GM18511 (cell line): Measurements from ENCODE around the gene COG1.

Experiments used
- ATAC-seq: cut with Tn5 transposase; IDR thresholded peaks from one replicate; pipeline ENCODE4 v1.9.1; 2021; ENCODE audit warnings: mild to moderate bottlenecking, moderate library complexity; ENCODE audit not compliant: unreplicated experiment

The COG1 gene

DNA sequence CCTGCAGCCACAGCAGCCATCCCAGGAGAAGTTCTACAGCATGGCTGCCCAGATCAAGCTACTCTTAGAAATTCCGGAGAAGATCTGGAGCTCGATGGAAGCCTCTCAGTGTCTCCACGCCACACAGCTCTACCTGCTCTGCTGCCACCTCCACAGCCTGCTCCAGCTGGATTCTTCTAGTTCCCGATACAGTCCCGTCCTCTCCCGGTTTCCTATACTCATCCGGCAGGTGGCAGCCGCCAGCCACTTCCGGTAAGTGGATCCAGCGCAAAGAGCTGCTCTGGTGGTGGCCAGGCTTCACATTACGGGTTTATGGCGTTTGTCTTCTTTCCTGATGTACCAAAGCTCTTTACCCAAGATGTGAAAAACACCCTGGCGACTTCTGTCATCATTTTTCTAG, 3.6 kb downstream of the COG1 start:
- no peak for ATAC-seq

DNA sequence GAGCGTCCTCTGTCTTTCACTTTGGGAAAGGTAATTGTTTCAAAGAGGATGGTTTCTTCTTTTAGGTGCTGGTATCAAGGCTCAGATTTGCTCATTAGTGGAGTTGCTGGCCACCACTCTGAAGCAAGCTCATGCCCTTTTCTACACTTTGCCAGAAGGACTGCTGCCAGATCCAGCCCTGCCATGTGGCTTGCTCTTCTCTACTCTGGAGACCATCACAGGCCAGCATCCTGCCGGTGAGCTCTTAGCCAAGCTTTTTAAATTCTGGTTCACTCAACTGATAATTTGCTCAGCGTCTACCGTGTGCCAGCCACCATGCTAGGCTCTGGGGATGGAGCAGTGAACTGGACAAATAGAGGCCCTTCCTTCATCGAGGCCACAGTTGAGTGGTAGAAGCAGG, 4.3 kb downstream of the COG1 start:
- ATAC-seq = no peak

- no peak for ATAC-seq
Observed at GRCh38 chr17:73198201-73198929, 5.5 kb downstream of the COG1 start.

- no peak for ATAC-seq
Observed at GRCh38 chr17:73198930-73199260, 6.0 kb downstream of the COG1 start.

- no peak for ATAC-seq
Observed at GRCh38 chr17:73199751-73200317, 7.0 kb downstream of the COG1 start.

DNA sequence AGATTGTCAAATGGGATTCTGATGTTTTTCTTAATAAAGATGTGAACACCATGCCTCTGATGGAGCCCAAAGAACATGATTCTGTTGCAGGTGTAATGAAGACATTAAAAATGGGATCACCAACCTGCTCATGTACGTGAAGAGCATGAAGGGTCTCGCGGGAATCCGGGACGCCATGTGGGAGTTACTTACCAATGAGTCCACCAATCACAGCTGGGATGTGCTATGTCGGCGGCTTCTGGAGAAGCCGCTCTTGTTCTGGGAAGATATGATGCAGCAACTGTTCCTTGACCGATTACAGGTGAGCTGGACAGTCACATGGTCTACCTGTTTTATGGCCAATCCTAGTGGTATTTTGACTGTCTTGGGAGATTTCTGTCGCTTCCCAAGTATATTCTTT, 7.6 kb downstream of the COG1 start:
- no peak for ATAC-seq

DNA sequence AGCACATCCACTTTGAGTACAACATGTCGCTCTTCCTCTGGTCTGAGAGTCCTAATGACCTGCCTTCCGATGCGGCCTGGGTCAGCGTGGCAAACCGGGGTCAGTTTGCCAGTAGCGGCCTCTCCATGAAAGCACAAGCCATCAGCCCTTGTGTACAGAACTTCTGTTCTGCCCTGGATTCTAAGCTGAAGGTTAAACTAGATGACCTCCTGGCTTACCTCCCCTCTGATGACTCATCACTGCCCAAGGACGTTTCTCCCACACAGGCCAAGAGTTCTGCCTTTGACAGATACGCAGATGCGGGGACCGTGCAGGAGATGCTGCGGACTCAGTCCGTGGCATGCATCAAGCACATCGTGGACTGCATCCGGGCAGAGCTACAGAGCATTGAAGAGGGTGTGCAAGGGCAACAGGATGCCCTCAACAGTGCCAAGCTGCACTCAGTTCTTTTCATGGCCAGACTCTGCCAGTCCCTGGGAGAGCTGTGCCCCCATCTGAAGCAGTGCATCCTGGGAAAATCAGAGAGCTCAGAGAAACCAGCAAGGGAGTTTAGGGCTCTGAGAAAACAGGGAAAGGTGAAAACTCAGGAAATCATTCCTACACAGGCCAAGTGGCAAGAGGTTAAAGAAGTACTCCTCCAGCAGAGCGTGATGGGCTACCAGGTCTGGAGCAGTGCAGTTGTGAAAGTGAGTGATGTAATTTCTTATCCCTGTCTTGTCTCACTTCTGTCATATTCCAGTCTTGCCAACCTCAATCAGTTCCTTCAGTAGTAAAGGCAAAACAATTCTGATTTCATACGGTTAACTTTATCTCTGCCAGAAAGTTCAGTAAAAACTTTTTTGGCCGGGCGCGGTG, 8.6 kb downstream of the COG1 start:
- ATAC-seq = no peak

DNA sequence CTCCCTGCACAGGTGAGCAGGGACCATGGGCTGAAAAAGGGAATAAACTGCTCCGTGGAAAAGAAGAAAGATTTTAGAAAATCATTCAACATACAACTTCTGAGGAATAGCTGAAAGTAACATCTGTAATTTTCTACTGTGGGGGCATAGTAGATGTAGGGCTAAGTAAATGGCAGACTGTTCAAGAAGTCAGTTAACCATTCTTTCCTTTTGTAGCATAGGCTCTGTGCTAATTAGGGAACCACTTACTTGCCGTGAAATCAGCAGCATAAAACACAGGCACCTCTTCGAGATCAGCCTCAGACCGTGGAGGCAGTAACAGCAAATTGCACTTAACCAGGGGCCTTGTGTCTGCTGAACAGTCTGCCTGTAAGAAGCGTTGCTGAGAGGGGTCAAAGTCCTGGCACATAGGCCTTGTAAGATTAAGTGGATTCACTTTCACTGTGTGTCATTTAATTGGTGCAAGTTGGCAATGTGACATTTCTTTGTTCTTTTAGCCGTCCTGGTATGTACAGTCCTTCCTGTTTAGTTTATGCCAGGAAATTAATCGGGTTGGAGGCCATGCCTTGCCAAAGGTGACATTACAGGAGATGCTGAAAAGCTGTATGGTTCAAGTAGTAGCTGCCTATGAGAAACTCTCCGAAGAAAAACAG, 10.4 kb downstream of the COG1 start:
- ATAC-seq = no peak

DNA sequence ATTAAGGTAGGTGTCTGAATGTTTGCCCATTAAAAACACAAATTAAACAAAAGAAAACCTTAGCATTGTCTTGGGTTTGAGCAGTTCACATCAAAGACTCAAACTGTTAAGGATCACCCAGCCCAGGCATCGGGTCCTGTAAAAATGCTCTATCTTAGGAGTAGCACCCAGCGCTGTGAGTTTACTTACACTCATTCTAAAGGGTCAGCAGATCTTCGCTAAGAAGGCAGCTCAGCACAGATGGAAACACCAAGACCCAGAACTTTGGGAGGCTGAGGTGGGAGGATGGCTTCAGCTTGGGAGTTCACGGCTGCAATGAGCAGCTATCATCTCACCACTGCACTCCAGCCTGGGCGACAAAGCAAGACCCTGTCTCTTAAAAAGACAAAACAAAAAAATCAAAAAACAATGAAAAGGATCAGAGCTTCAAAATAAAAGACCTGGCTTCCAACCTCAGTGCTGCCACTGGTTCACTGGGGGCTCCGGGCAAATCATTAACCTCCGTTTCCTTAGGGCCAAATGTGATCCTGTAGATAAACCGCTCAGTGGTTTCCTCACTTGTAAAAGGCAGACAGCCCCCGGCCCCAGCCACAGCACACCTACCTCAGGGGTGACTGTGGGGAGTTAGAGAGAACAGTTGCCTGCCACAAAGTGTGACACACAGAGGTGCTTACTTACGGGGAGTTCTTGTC, 11.1 kb downstream of the COG1 start:
- ATAC-seq = no peak

DNA sequence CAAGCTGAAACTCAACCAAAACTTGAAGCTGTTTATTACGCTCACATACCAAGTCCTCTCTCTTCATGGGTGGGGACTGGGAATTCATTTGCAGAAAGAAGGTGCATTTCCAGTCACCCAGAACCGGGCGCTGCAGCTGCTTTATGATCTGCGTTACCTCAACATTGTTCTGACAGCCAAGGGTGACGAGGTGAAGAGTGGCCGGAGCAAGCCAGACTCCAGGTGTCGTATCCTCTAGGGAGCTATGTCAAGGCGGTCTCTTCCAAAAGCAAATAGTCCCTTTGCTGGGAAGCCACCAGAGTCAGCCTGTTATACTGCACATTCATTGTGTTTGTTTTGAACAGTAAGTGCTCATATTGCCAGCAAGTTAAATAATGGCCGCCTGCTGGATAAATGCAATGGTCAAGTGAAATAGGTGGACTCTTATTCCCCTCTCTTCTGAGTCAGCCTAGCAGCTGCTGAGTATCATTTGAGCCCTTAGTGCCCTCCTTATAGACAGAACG, 12.7 kb downstream of the COG1 start:
- no peak for ATAC-seq

GRCh38 chr17:73208139-73208827, 15.4 kb downstream of the COG1 start:
- no peak for ATAC-seq

- no peak for ATAC-seq
Observed at GRCh38 chr17:73209436-73209835, 16.6 kb downstream of the COG1 start.

GRCh38 chr17:73210002-73210678, 17.3 kb downstream of the COG1 start:
- no peak for ATAC-seq

- ATAC-seq = no peak
Observed at GRCh38 chr17:73211745-73212144, 18.9 kb downstream of the COG1 start.

DNA sequence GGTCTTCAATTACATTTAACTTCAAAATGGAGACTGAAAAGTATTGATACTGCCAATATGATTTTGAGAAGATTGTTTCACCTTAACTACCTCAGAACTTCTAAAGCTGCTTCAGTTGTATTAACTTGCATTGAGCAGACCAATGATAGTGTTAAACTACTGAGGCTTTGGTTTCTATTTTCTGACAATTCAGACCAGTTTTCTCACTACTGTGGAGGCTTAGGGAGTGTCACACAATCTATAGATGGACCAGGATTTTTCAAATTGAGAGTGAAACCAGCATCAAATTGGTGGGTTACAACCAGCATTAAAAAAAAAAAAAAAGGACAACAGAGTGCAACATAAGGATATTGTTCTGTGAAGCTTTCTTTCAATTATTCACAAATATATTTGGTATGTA, 21.2 kb downstream of the COG1 start:
- no peak for ATAC-seq

DNA sequence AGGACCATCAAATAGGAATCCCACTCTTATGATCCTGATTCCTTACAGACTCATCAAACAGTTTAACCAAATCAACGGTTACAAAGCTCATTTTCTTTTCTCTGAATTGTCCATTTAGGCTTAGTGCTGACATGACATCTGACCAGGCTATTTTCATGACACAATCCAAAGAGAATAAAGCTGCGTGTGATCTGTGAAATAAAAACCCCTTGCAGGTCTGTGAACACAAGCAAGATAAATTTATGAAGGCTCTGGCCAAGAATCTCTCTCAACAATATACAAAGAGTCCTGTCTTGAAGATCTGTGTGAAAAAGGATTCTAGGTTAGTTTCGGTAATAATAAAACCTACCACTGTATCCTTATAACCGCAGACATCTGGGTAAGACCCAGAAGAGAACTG, 22.0 kb downstream of the COG1 start:
- ATAC-seq = no peak

DNA sequence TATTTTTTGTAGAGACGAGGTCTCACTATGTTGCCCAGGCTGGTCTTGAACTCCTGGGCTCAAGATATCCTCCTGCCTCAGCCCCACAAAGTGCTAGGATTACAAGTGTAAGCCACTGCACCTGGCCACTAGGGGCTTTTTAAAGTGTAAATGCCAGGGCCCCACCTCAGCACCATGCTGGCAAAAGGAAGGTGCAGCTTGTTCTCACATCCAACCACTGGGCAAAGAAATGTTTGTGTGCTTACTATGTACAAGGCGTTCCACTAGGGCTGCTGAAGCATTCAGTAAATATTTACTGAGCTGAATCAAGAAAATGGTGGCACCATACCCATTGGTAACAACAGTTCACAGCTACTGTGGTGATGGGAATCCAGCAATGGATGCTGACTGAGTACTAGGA, 22.6 kb downstream of the COG1 start:
- no peak for ATAC-seq

DNA sequence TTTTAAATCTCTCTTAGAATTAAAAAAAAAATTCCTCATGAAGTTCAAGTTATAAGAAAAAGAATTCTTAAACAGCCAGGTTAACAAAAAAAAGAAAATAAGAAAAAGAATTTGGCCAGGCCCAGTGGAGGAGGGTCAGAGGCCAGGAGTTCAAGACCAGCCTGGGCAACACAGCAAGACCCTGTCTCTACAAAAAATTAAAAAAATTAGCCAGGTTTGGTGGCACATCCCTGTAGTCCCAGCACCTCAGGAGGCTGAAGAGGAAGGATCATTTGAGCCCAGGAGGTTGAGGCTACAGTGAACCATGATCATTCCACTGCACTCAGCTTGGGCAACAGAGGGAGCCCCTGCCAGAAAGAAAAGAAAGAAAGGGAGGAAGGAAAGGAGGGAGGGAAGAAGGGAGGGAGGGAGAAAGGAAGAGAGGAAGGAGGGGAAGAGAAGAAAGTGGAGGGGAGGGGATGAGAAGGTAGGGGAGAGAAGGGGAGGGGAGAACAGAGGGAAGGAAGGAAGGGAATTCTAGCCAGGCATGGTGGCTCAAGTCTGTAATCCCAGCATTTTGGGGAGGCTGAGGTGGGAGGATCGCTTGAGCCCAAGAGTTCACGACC, 30.9 kb downstream of the COG1 start:
- no peak for ATAC-seq

- no peak for ATAC-seq
Observed at GRCh38 chr17:73224237-73224636, 31.4 kb downstream of the COG1 start.
